NCI-H524 (cell line): ENCODE measurements around the gene MORF4L1.
"Not testable (repeated sequence)": the region's sequence is repeated elsewhere in the genome, so short reads cannot be mapped to it uniquely, and the experiment has no call there.

Experiments used
- DNase-seq, 2 experiments: peaks; one replicate each; lab custom pipeline; 2025; lab: John Stamatoyannopoulos, UW

MORF4L1 gene

GRCh38 chr15:78872155-78872971 lies at the start of gene MORF4L1:
Gene MORF4L1, plus strand, starts transcription at chr15:78872890. Its CDS starts 128 bp downstream, at chr15:78873018.
- peak; percentile 90 to 96 for DNase-seq

GRCh38 chr15:78828920-78829319 lies 43.8 kb upstream of the MORF4L1 start:
- DNase-seq: no peak

- no peak for DNase-seq
Observed at GRCh38 chr15:78830514-78831228, 42.0 kb upstream of the MORF4L1 start.

DNA sequence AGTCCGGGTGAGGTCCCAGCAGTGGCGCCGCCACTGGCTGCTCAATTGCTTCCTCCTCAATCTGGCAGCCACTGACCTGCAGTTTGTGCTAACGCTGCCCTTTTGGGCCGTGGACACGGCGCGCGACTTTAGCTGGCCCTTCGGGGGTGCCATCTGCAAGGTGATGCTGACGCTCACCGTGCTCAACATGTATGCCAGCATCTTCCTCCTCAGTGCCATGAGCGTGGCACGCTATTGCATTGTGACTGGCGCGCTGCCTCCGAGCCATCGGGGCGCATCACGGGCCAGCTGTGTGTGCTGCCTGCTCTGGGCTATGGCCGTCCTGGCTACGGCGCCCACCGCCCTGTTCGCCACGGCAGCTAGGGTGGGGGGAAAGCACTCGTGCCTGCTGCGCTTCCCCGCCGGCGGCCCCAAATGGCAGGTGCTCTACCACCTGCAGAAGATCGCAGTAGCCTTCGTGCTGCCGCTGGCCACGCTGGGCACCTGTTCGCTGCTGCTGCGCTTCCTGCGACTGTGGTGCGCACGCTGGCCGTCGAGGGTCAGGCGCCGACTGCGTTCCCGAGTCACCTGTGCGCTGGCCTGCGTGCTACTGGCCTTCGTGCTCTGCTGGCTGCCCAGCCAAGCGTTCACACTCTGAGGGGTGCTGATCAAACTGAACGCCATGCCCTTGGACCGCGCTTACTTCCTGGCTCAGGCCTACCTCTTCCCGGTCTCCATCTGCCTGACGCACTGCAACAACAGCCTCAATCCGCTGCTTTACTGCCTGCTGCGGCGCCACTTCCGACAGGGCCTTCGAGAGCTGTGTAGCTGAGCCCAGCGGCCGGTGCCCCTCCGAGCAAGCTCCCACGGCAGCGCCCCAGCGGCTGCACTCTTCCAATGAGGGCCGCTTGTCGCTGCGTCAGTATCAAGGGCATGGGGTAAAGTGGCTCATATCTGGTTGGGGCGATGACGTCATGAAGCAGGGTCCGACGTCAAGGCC lies 41.2 kb upstream of the MORF4L1 start:
- DNase-seq: no peak

DNA sequence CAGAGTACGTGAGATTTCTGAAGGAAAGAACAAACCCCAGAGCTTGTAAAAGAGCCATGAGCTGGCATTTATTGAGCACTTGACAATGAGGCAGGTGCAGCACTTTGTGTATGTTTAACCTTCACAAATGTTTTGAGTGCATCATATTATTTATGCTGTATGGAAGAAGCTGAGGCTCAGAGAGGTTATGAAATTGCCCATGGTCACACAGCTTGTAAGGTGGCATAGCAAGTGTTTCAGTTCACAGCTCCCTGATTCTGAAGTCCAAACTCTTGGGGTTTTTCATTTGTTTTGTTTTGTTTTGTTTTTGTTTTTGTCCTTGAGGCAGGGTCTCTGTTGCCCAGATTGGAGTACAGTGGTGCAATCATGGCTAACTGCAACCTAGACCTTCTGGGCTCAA lies 36.4 kb upstream of the MORF4L1 start:
- DNase-seq: no peak

DNA sequence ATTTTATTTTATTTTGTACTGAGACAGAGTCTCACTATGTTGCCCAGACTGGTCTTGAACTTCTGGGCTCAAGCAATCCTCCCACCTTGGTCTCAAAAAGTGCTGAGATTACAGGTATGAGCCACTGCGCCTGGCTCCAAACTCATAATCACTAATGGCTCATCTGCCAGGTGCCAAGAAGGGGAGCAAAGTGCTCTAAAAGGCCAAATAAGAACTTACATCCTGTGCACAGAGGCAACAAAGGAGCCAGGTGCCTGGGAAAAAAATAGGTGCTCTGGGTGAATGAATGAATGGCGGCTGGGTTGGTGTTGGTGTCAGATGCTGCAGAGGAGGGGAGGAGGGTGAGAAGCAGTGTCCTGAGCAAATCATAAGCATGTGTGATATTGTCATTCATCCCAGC lies 35.6 kb upstream of the MORF4L1 start:
- DNase-seq: no peak

DNA sequence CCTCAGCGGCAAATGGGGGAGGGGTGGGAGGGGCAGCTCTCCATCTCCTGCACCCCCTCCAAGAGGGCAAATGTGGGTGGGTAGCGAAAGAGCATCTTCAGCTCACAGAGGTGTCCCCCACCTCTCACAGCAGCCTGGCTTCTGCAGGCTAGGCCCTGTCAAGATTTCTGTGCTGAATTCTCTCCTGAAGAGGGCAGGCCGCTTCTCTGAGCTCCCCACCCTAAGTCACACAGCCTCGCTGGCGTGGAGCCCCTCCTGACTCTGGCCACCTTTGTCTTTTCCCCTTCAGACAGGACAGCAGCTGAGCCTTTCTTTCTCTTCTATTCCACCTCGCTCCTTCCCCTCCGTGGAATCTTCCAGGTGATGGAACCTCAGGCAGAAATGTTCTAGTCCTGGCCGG lies 35.1 kb upstream of the MORF4L1 start:
- DNase-seq: no peak

- DNase-seq: peak in 1 of 2 experiments; percentile 34
Observed at GRCh38 chr15:78838489-78838888, 34.2 kb upstream of the MORF4L1 start.

- DNase-seq: not testable (repeated sequence)
Observed at GRCh38 chr15:78839151-78839550, 33.5 kb upstream of the MORF4L1 start.

GRCh38 chr15:78840661-78841375 lies 31.9 kb upstream of the MORF4L1 start:
- DNase-seq: no peak

DNA sequence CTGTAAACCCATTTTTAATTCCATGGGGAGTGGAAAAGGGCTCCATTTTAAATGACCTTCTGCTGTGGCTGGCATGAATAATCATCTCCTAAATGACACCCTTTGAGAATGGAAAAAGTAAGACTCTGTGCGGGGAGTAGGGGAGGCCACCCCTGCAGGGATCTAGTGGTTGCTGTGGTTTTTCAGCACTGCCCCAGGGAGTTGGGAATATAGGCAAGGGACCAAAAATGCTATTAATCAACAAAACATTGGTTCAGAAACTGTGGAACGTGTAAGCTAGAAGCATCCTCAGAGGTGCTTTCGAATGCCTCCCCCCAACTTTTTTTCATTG lies 31.3 kb upstream of the MORF4L1 start:
- DNase-seq: no peak

- DNase-seq: no peak
Observed at GRCh38 chr15:78841891-78842290, 30.8 kb upstream of the MORF4L1 start.

DNA sequence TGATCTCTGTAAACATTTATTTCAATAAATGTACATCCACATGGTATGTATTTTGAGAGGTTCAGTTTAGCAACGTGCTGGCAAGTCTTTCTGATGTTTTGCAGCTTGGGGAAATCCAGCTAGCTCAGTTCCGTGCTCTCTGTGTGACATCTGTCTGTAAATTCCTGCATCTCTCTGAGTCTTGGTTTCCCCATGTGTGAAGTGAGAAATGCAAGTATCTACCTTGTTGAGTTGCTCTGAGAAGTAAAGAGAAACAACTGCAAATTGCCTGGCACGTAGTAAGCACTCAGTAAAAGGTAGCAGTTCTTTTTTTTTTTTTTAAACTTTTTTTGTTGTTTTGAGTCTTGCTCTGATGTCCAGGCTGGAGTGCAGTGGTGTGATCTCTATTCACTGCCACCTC lies 30.2 kb upstream of the MORF4L1 start:
- DNase-seq: no peak

DNA sequence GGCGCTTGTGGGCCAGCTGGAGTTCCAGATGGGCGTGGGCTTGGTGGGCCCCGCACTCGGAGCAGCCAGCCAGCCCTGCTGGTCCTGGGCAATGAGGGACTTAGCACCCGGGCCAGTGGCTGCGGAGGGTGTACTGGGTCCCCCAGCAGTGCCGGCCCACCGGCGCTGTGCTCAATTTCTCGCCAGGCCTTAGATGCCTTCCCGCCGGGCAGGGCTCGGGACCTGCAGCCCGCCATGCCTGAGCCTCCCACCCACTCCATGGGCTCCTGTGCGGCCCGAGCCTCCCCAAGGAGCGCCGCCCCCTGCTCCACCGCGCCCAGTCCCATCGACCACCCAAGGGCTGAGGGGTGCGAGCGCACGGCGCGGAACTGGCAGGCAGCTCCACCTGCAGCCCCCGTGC lies 25.8 kb upstream of the MORF4L1 start:
- DNase-seq: not testable (repeated sequence)

DNA sequence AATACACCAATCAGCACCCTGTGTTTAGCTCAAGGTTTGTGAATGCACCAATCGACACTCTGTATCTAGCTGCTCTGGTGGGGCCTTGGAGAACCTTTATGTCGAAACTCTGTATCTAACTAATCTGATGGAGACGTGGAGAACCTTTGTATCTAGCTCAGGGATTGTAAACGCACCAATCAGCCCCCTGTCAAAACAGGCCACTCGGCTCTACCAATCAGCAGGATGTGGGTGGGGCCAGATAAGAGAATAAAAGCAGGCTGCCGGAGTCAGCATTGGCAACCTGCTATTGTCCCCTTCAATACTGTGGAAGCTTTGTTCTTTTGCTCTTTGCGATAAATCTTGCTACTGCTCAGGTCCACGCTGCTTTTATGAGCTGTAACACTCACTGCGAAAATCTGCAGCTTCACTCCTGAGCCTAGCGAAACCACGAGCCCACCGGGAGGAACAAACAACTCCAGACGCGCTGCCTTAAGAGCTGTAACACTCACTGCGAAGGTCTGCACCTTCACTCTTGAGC lies 25.2 kb upstream of the MORF4L1 start:
- not testable (repeated sequence) for DNase-seq

GRCh38 chr15:78850352-78850751 lies 22.3 kb upstream of the MORF4L1 start:
- DNase-seq: no peak

DNA sequence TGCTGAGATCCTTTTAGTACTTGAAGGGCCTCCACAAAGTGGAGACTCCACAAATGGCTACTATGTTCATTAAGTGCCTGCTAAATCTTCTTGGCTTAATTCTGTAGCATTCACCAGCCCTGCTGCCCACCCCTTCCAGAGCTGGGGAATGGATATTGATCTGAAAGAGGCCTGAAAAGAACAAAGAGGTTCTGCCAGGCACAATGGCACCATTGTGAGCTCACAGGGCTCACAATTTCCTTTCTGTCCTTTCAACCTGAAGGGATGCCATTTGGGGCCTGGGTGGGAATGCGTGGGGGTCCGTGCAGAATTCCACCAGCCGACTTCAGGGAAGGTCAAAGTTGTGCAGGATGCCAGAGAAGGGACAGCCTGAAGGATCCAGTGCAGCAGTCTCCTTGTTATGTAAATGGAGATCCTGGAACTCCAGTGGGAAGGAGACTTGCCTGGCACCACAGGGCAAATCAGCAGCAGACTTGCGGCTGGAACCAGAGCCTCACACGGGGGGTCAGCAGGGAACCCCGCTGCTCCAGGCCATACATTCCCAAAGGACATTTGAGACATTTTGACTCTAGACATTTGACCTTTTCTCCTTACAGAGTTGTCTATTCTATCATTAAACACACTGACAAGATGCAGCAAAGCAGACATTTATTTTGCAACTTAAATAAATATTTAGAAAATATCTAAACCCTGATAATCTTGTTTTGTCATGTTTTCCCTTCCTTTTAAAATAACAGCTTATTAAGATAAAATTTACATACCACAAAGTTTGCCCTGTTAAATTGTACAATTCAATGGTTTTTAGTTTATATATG lies 21.5 kb upstream of the MORF4L1 start:
- no peak for DNase-seq

GRCh38 chr15:78853500-78853899 lies 19.2 kb upstream of the MORF4L1 start:
- no peak for DNase-seq

- no peak for DNase-seq
Observed at GRCh38 chr15:78854833-78855372, 17.8 kb upstream of the MORF4L1 start.

- DNase-seq: no peak
Observed at GRCh38 chr15:78855746-78856145, 16.9 kb upstream of the MORF4L1 start.
